SK-N-SH (cell line): ENCODE measurements around the gene TARDBP. TPM values are rescaled to one million over a fixed set of nuclear protein-coding genes. Genes with fewer than 3 reads are reported as not detected.
A peak's percentile ranks its signal among the peaks of the same experiment; 100 is the strongest.

Experiments used
- CTCF ChIA-PET: fragments of 300-600, 350-600 bp; formaldehyde crosslinking; extraction: SDS; loops from one replicate; lab custom pipeline; 2021; lab: Yijun Ruan, JAX
- POLR2A ChIA-PET: fragments of 350-600 bp; sonication (Branson Sonifier 250); formaldehyde crosslinking; extraction: SDS; loops from one replicate; lab custom pipeline; 2020; ENCODE audit warnings: antibody characterized with exemption, inconsistent platforms; lab: Yijun Ruan, JAX
- DNase-seq: peaks from one replicate; pipeline ENCODE4 v3.0.0; 2012
- H2AFZ ChIP-seq: fragments of 200-600 bp; sonication (generic); 2 replicates; pipeline ENCODE4 v1.8.1; 2016; ENCODE audit warnings: antibody characterized with exemption, mild to moderate bottlenecking, low read depth
- H3F3A ChIP-seq: fragments of 200-600 bp; sonication (generic); replicated peaks from 2 replicates; pipeline ENCODE3; 2016; ENCODE audit warnings: antibody characterized with exemption, mild to moderate bottlenecking; ENCODE audit not compliant: insufficient read depth
- H3K27ac ChIP-seq, 2 experiments: fragments of 200-500 bp in 1 of 2; fragments of 200-600 bp in 1 of 2; sonication (Bioruptor generic) in 1 of 2; sonication (generic), shearing (Covaris generic) in 1 of 2; 2 replicates each; pipeline versions ENCODE4 v1.5.1 to v1.6.1; 2014 to 2016; ENCODE audit warnings: low read depth in 2 of 2, inconsistent platforms in 1 of 2, low read length in 1 of 2, mild to moderate bottlenecking in 1 of 2, mixed read lengths in 1 of 2
- H3K27me3 ChIP-seq: fragments of 200-600 bp; sonication (generic), shearing (Covaris generic); 2 replicates; pipeline ENCODE4 v1.6.1; 2016; ENCODE audit warnings: mixed run types; ENCODE audit not compliant: insufficient read depth
- H3K36me3 ChIP-seq, 2 experiments: fragments of 200-500 bp in 1 of 2; fragments of 200-600 bp in 1 of 2; sonication (Bioruptor generic) in 1 of 2; sonication (generic) in 1 of 2; replicated peaks in 1 of 2; 2 replicates each; pipeline versions ENCODE3 to v1.5.1; 2014 to 2016; ENCODE audit warnings: low read length in 1 of 2, mild to moderate bottlenecking in 1 of 2; ENCODE audit not compliant: insufficient read depth in 2 of 2, control insufficient read depth in 1 of 2
- H3K4me1 ChIP-seq, 2 experiments: fragments of 200-500 bp in 1 of 2; fragments of 200-600 bp in 1 of 2; sonication (Bioruptor generic) in 1 of 2; sonication (generic), shearing (Covaris generic) in 1 of 2; 2 replicates each; pipeline versions ENCODE4 v1.5.1 to v1.6.1; 2014 to 2016; ENCODE audit warnings: low read depth in 1 of 2, low read length in 1 of 2, mixed run types in 1 of 2; ENCODE audit not compliant: insufficient read depth in 2 of 2, control insufficient read depth in 1 of 2
- H3K4me2 ChIP-seq: fragments of 200-600 bp; sonication (generic), shearing (Covaris generic); 2 replicates; pipeline ENCODE4 v1.6.1; 2017; ENCODE audit warnings: mixed run types
- H3K4me3 ChIP-seq, 2 experiments: fragments of 200-500 bp in 1 of 2; fragments of 200-600 bp in 1 of 2; sonication (Bioruptor generic) in 1 of 2; sonication (generic), shearing (Covaris generic) in 1 of 2; 2 replicates each; pipeline versions ENCODE4 v1.5.1 to v1.8.1; 2014 to 2016; ENCODE audit warnings: low read depth in 2 of 2, inconsistent platforms in 1 of 2, low read length in 1 of 2, mild to moderate bottlenecking in 1 of 2, mixed read lengths in 1 of 2, moderate library complexity in 1 of 2
- H3K79me2 ChIP-seq: fragments of 200-600 bp; sonication (generic); 2 replicates; pipeline ENCODE4 v1.8.1; 2017; ENCODE audit warnings: mild to moderate bottlenecking; ENCODE audit not compliant: insufficient read depth
- H3K9ac ChIP-seq: fragments of 200-600 bp; sonication (generic); 2 replicates; pipeline ENCODE4 v1.6.1; 2017; ENCODE audit warnings: mixed run types
- H3K9me2 ChIP-seq: fragments of 200-600 bp; sonication (generic); 2 replicates; pipeline ENCODE4 v1.6.1; 2017; ENCODE audit warnings: mixed run types
- H3K9me3 ChIP-seq: fragments of 200-600 bp; sonication (generic); 2 replicates; pipeline ENCODE4 v1.6.1; 2017; ENCODE audit warnings: mixed run types, mild to moderate bottlenecking, moderate library complexity
- H4K20me1 ChIP-seq: fragments of 200-600 bp; sonication (generic); 2 replicates; pipeline ENCODE4 v1.6.1; 2017; ENCODE audit warnings: mild to moderate bottlenecking, mixed run types; ENCODE audit not compliant: insufficient read depth
- CHD2 ChIP-seq: fragments of 150-350 bp; IDR thresholded peaks from 2 replicates; pipeline ENCODE4 v1.6.1; 2018; ENCODE audit warnings: low read length; ENCODE audit not compliant: partially characterized antibody
- ELF1 ChIP-seq: IDR thresholded peaks from 2 replicates; pipeline ENCODE4 v1.4.0; 2012
- EP300 ChIP-seq, 2 experiments: IDR thresholded peaks; 2 replicates each; pipeline versions ENCODE4 v1.4.0 to v1.6.1; 2012; ENCODE audit warnings: borderline replicate concordance in 1 of 2, low read depth in 1 of 2, low read length in 1 of 2
- EZH2phosphoT487 ChIP-seq: fragments of 200-600 bp; sonication (generic); IDR thresholded peaks from 2 replicates; pipeline ENCODE4 v1.6.1; 2017; ENCODE audit warnings: low read depth, mixed run types, mild to moderate bottlenecking, antibody characterized with exemption, moderate library complexity, borderline replicate concordance
- FOSL2 ChIP-seq: IDR thresholded peaks from 2 replicates; pipeline ENCODE4 v1.4.0; 2012; ENCODE audit warnings: low read depth, mild to moderate bottlenecking, moderate library complexity, borderline replicate concordance
- FOXJ3 ChIP-seq: sonication (generic); formaldehyde crosslinking; IDR thresholded peaks from 2 replicates; pipeline ENCODE4 v1.5.1; 2020; ENCODE audit warnings: mild to moderate bottlenecking, missing genetic modification reagents
- FOXM1 ChIP-seq: IDR thresholded peaks from 2 replicates; pipeline ENCODE4 v1.4.0; 2012; ENCODE audit warnings: low read depth, mild to moderate bottlenecking
- GABPA ChIP-seq: IDR thresholded peaks from 2 replicates; pipeline ENCODE4 v1.4.0; 2012; ENCODE audit warnings: low read depth, mild to moderate bottlenecking
- MAX ChIP-seq: IDR thresholded peaks from 2 replicates; pipeline ENCODE4 v1.4.0; 2012; ENCODE audit warnings: low read depth
- MEF2A ChIP-seq: IDR thresholded peaks from 2 replicates; pipeline ENCODE4 v1.4.0; 2012; ENCODE audit warnings: low read depth, borderline replicate concordance
- NFIC ChIP-seq: IDR thresholded peaks from 2 replicates; pipeline ENCODE4 v1.4.0; 2012; ENCODE audit warnings: borderline replicate concordance
- NRF1 ChIP-seq: IDR thresholded peaks from 2 replicates; pipeline ENCODE4 v1.6.1; 2012; ENCODE audit warnings: low read depth, mild to moderate bottlenecking, low read length
- POLR2AphosphoS5 ChIP-seq: IDR thresholded peaks from 2 replicates; pipeline ENCODE4 v1.6.1; 2012; ENCODE audit warnings: low read depth, low read length
- RAD21 ChIP-seq: IDR thresholded peaks from 2 replicates; pipeline ENCODE4 v1.6.1; 2012; ENCODE audit warnings: mild to moderate bottlenecking, low read length
- RCOR1 ChIP-seq: fragments of 150-350 bp; IDR thresholded peaks from 2 replicates; pipeline ENCODE4 v1.6.1; 2017; ENCODE audit warnings: antibody characterized with exemption, low read length
- RFX5 ChIP-seq: IDR thresholded peaks from 2 replicates; pipeline ENCODE4 v1.6.1; 2012; ENCODE audit warnings: mild to moderate bottlenecking, improper control_type of control experiment, low read length
- RXRA ChIP-seq: IDR thresholded peaks from 2 replicates; pipeline ENCODE4 v1.4.0; 2012; ENCODE audit warnings: low read depth, mild to moderate bottlenecking, borderline replicate concordance
- SIN3A ChIP-seq: IDR thresholded peaks from 2 replicates; pipeline ENCODE4 v1.6.1; 2012; ENCODE audit warnings: low read depth, mild to moderate bottlenecking, low read length, moderate library complexity, borderline replicate concordance
- SMC3 ChIP-seq: IDR thresholded peaks from 2 replicates; pipeline ENCODE4 v1.6.1; 2012; ENCODE audit warnings: low read depth, low read length, improper control_type of control experiment
- TAF1 ChIP-seq: IDR thresholded peaks from 2 replicates; pipeline ENCODE4 v1.6.1; 2012; ENCODE audit warnings: low read depth, mild to moderate bottlenecking, low read length, moderate library complexity, borderline replicate concordance
- TEAD4 ChIP-seq: IDR thresholded peaks from 2 replicates; pipeline ENCODE4 v1.4.0; 2012; ENCODE audit warnings: mild to moderate bottlenecking, borderline replicate concordance; ENCODE audit not compliant: insufficient read depth
- WGBS: methylation state at CpG from one replicate; pipeline ENCODE4 v1.1.6; 2017; ENCODE audit warnings: low lambda C conversion rate; 5-methylcytosine and 5-hydroxymethylcytosine counted together
- polyA plus RNA-seq, 3 experiments: library from polyadenylated mRNA; depleted of rRNA; stranded (reverse); fragments of >200 nt; gene quantifications; 2 replicates each; pipeline ENCODE4 v1.2.3, GENCODE V29; 2012
- TF ChIP-seq, protein P1 (sequence below): IDR thresholded peaks from 2 replicates; pipeline ENCODE4 v1.4.0; 2012; ENCODE audit warnings: low read depth, borderline replicate concordance
- TF ChIP-seq, protein P2 (sequence below): fragments of 150-350 bp; IDR thresholded peaks from 2 replicates; pipeline ENCODE4 v1.6.1; 2017; ENCODE audit warnings: antibody characterized with exemption, low read length, low read depth, borderline replicate concordance
- TF ChIP-seq, protein P3 (sequence below): IDR thresholded peaks from 2 replicates; pipeline ENCODE4; 2012

Gene TARDBP
- polyA plus RNA-seq, 1 of the 3 experiments (the other 2 are of a cell fraction) = 207 TPM

DNA sequence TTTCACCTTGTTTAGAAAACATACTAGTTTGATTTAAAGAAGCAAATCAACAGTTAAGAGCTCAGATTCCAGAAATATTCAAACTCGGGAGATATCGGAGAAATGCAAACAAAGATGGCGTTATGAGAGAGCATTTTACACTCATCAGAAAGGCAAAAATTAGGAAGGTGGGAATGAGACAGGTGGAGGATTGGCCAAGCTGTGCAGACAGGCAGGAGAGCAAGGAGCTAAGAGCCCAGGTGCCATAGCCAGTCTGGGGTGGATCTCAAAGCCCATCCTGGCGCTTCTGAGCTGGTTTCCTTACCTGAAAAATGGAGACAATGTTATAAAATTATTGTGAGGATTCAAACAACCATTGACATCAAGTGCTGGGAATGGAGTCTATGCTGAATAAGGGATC is 19.6 kb upstream of the TARDBP start:
- Histone ChIP-seq H3K4me2 (no peak overlapping the region), H3K27me3 (no peaks in the 10 kb centered on the region), H2AFZ (no peak overlapping the region), H3K4me3 (no peak overlapping the region), H3K9ac (no peak overlapping the region), H3K9me3 (no peaks in the 10 kb centered on the region), H4K20me1 (no peaks in the 10 kb centered on the region), H3K36me3 (no peaks in the 10 kb centered on the region), H3K4me1 (no peaks in the 10 kb centered on the region; a peak in 1 of 4 replicates), H3K79me2 (no peaks in the 10 kb centered on the region), H3K9me2 (no peaks in the 10 kb centered on the region), H3K27ac (no peak overlapping the region), H3F3A (no peaks in the 10 kb centered on the region)
- CTCF ChIA-PET = interaction anchor here (0.7 to 1.5 kb wide), 3 partner anchors 12 to 126 kb away, joined by 3 read pairs; no protein-coding TSS in a partner anchor
- POLR2A ChIA-PET = no interaction called here
- 80% methylated on average over 4 of the region's 4 CpGs for WGBS
- no peak for TF ChIP-seq RXRA
- TF ChIP-seq FOXM1 = no peak
- TF ChIP-seq RCOR1 = no peak
- no peak for TF ChIP-seq FOSL2
- TF ChIP-seq, protein P1, sequence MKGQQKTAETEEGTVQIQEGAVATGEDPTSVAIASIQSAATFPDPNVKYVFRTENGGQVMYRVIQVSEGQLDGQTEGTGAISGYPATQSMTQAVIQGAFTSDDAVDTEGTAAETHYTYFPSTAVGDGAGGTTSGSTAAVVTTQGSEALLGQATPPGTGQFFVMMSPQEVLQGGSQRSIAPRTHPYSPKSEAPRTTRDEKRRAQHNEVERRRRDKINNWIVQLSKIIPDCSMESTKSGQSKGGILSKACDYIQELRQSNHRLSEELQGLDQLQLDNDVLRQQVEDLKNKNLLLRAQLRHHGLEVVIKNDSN = no peak
- TF ChIP-seq, protein P2, sequence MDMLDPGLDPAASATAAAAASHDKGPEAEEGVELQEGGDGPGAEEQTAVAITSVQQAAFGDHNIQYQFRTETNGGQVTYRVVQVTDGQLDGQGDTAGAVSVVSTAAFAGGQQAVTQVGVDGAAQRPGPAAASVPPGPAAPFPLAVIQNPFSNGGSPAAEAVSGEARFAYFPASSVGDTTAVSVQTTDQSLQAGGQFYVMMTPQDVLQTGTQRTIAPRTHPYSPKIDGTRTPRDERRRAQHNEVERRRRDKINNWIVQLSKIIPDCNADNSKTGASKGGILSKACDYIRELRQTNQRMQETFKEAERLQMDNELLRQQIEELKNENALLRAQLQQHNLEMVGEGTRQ = no peak
- no peak for TF ChIP-seq TAF1
- TF ChIP-seq EZH2phosphoT487 = no peak
- TF ChIP-seq NRF1 = no peak
- TF ChIP-seq SIN3A = no peak
- TF ChIP-seq MEF2A = no peak
- DNase-seq = no peak

GRCh38 chr1:10996100-10996499 is 16.4 kb upstream of the TARDBP start:
- 53% methylated on average over 3 of the region's 3 CpGs for WGBS
- POLR2A ChIA-PET = no interaction called here

More at GRCh38 chr1:10996100-10996499, 16.4 kb upstream of the TARDBP start:
- H3K9me3 ChIP-seq = no peaks in the 10 kb centered on the region
- no peak overlapping the region for H3K4me3 ChIP-seq
- H3K79me2 ChIP-seq = no peaks in the 10 kb centered on the region
- H3K27me3 ChIP-seq = no peaks in the 10 kb centered on the region
- H3K9me2 ChIP-seq = no peaks in the 10 kb centered on the region
- H3F3A ChIP-seq = no peaks in the 10 kb centered on the region
- no peaks in the 10 kb centered on the region for H4K20me1 ChIP-seq
- H3K9ac ChIP-seq = no peak overlapping the region
- no peak for TF ChIP-seq NFIC
- TF ChIP-seq FOXM1 = no peak
- no peak for TF ChIP-seq GABPA
- TF ChIP-seq, protein P1 = no peak
- TF ChIP-seq TAF1 = no peak
- no peak for TF ChIP-seq ELF1
- TF ChIP-seq TEAD4 = no peak
- no peak for TF ChIP-seq MAX
- TF ChIP-seq, protein P3, sequence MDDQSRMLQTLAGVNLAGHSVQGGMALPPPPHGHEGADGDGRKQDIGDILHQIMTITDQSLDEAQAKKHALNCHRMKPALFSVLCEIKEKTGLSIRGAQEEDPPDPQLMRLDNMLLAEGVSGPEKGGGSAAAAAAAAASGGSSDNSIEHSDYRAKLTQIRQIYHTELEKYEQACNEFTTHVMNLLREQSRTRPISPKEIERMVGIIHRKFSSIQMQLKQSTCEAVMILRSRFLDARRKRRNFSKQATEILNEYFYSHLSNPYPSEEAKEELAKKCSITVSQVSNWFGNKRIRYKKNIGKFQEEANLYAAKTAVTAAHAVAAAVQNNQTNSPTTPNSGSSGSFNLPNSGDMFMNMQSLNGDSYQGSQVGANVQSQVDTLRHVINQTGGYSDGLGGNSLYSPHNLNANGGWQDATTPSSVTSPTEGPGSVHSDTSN = no peak
- TF ChIP-seq FOXJ3 (CRISPR knock-in tag) = no peak
- no peak for TF ChIP-seq POLR2AphosphoS5
- no peak for TF ChIP-seq CHD2
- no peak for TF ChIP-seq RAD21
- TF ChIP-seq RCOR1 = no peak
- no peak for TF ChIP-seq SMC3
- no peak for TF ChIP-seq RFX5
- TF ChIP-seq MEF2A = no peak
- no peak for TF ChIP-seq EP300 (IDR thresholded peaks at IDR 0.05; ENCODE audit: borderline replicate concordance in 1 of 2, low read depth in 1 of 2, low read length in 1 of 2)
- H3K4me1 ChIP-seq = no peaks in the 10 kb centered on the region; a peak in 1 of 4 replicates
- CTCF ChIA-PET = interaction anchor here (0.6 to 1.0 kb wide), 2 partner anchors 35 to 651 kb away, joined by 3 read pairs; no protein-coding TSS in a partner anchor
- no peak overlapping the region for H3K27ac ChIP-seq
- H3K36me3 ChIP-seq = no peaks in the 10 kb centered on the region
- H2AFZ ChIP-seq = no peak overlapping the region
- DNase-seq = peak; percentile 34
- H3K4me2 ChIP-seq = no peak overlapping the region
